Measurements from ENCODE around the gene RNASE13.
"Not testable (repeated sequence)": the region's sequence is repeated elsewhere in the genome, so short reads cannot be mapped to it uniquely, and the experiment has no call there.

Gene RNASE13

GRCh38 chr14:21019366-21019765, 15.2 kb downstream of the RNASE13 start:
- no peak for DNase-seq

DNA sequence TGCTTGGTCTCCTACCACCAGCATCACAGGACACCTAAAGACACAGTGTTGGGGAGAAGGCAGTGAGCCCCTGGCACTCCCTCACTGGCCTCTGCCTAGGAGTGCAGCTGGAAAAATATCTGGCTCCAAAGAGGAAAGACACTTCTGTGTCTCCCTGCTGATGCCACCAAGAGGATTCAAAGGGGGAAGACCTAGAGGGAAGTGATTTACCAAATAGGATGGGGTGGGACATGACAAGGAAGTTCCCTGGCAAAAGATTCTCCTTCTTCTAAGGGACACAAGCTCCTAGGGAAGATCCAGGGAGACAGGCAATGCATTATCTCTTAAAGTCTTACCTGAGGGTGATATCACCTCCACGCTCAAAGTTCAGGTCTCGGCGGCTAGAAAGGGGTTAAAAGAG, 15.8 kb downstream of the RNASE13 start:
- no peak for DNase-seq

DNA sequence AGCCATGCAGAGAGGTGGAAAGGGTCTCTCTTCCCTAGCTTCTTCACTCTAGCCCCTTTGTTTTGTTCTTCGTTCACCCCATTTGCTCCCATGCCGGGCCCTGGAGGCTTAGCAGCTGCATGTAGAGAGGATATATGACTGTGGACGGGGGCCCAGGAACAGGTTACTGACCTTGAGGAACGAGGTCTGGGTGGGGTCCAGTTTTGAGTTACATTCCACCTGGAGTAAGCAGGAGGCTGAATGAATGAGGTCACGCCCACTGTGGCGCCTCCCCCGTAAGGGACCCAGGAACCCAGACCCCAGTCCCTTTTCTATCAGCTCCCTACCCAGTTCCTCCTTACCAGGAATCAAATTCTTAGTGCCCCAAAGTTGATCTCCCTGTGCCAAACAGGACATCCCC, 16.3 kb downstream of the RNASE13 start:
- DNase-seq, result no peak

- DNase-seq, result no peak
These were observed 16.9 kb downstream of the RNASE13 start for GRCh38 chr14:21017528-21018245.

DNA sequence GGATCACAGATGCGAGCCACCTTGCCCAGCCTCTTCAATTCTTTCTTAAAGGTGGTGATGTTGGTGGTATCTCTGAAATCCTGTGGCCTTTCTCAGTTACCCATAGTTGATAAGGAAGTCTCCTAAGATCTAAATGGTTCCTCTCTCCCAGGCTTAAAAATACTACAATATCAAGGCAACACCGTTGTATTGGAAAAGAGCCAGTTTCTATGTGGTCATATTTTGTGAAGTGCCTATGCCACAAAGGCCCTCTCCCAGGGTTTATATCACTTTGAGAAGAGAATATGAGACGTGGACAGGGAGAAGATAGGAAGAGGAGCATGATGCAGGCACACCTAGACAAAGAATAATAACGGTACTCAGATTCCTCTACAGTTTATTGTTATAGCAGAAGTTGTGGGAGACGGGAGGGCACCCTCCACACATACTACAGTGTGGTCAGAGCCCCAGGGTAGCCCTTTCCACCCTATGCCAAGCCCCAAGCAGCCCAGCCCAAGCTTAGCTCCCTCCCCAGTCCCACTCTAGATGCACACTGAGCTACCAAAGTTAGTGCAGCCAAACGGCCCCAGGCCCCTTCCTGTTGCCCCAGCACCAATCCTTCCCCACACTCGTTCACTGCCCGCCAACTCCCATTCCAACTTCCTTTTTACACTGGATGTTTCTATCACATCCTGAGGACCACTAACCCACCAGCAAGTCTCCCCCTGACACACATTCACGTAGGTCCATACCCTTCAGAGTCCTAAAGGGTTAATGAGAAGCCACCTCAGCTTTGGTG, 18.0 kb downstream of the RNASE13 start:
- DNase-seq, result no peak

GRCh38 chr14:21015312-21015711, 19.3 kb downstream of the RNASE13 start:
- DNase-seq, result no peak

GRCh38 chr14:21014761-21015190, 19.8 kb downstream of the RNASE13 start:
- no peak for DNase-seq

DNA sequence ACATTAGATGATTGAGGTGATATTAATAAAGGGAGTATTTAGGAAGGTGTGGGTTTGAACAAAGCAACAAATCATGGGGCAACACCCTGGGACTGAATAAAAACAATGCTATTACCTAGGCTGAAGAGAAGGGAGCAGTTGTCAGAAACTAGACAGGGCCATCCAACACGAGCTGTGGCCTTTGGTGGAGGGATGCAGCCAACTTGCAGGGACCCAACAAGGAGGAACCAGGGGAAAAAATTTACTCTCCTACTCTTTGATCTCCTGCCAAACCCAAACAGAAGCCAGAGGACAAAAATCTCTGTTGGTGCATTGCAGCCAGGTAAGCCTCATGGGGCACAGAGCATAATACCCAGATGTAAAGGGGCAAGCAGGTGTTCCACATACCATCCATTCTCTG, 23.5 kb downstream of the RNASE13 start:
- no peak for DNase-seq

DNA sequence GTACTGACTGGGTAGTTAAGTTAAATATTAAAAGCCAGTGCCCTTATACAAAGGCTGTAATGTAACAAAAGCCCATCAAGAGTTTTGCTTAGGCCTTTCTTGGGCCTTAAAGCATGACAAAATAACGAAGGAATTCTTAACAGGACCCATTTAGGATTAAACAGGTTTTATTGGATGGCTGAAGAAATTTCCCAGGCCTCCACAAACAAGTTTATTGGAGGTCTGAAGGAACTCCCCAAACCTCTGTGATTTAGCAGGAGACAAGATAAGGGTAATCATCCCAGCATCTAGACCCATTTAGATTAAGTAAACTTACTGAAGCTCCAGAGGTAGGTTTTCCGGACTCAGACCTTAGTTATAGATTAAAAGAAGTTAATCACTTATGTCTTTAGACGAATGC, 24.9 kb downstream of the RNASE13 start:
- DNase-seq, result not testable (repeated sequence)

DNA sequence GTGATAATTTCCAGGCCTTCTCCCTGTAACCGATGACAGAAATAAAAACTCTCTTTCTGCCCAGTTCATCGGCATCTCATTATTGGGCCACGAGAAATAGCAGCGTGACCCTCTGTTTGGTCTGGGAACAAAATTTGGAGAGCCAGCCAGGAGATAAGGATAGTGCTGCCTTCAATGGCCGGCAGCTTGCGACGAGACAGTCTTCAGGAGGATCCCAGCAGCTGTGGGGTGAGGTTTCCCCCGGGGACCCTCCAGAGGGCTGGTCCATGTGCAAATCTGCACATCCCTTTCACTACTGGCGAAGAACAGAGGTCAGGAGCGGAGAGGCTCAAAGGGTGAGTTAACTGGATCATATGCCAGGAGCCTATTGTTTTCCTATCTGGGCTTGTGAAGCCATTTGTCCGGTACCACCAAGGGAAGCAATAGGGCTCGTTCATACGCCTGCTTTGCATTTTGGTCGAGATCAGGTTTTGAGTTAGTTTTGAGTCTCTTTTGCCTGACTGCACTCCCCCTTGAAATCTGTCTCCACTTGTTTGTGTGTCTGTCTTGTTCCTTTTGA, 30.7 kb downstream of the RNASE13 start:
- no peak for DNase-seq

- no peak for DNase-seq
These were observed 33.4 kb downstream of the RNASE13 start for GRCh38 chr14:21001218-21001617.

DNA sequence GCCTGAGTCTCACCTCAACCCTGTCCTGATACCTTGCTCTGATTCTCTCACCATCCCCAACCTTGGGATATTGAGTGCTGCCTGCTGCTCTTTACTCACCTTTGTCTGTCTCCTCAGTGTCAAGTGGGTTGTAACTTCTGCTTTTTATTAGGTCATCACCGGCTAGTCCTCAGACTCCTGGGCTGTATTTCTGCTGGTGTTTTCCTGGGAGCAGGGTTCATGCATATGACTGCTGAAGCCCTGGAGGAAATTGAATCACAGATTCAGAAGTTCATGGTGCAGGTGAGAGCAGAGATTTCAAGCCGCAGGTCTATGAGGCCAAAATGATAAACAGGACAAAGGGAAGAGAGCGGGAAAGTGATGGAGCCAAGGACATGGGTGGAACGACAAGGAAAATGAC, 35.0 kb downstream of the RNASE13 start:
- DNase-seq, result no peak

GRCh38 chr14:20998674-20999366, 35.8 kb downstream of the RNASE13 start, which contains the start of gene SLC39A2:
TSS of gene SLC39A2 (plus strand) at chr14:20999293. CDS start at chr14:20999447, 154 bp downstream.
- no peak for DNase-seq

DNA sequence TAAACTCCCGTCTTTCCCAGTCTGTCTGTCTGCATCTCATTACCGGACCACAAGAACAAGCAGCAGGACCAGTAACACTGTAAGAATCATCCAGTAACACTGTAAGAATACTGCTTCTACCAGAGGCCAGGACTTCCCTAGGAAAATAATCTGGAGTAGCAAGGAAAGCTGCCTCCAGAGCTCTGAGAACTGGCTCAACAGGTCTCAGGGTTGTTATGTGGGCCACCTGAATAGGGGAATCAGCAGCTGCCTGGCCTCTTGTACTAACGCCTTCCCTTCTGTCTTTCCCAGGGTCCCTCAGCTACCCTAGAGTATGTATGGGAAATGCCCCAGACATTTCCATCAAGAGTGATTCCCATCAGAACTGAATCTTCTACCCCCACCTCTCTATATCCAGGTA, 36.5 kb downstream of the RNASE13 start:
- DNase-seq, result no peak

- DNase-seq, result no peak
These were observed 37.0 kb downstream of the RNASE13 start for GRCh38 chr14:20997564-20997963.

DNA sequence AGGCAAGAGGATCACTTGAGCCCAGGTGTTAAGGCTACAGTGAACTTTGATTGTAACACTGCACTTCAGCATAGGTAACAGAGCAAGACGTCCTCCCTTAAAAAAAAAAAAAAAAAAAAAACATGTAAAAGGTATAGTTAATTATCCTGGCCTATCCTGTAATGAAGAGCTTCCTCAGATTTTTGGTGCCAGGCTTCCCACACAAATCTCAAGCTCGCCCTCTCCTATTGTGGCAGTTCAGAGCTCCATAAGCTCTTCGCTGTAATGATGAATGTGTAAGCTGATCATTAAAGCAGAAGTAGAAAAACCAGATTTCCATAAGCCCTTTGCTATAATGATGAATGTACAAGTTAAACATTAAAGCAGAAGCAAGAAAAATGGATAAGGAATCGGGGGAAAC, 37.5 kb downstream of the RNASE13 start:
- DNase-seq, result no peak

DNA sequence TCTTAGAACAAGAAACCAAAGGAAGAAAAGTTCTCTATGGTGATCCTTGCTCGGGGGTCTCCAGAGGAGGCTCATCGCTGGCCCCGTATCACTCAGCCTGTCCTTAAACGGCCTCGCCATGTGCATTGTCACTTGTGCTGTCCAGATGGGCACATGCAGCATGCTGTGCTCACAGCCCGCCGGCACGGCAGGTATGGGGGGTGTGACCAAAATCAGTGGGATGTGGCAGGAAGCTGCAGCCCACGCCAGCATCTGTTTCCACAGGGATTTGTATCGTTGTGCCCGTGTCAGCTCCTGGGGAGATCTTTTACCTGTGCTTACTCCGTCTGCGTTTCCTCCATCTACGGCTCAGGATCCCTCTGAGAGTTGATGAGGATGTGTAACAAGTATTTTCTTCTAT, 38.1 kb downstream of the RNASE13 start:
- DNase-seq, result no peak

GRCh38 chr14:20989787-20990600, 44.6 kb downstream of the RNASE13 start, which contains the start of gene METTL17:
TSS of gene METTL17 (plus strand) at chr14:20989980. CDS start at chr14:20990003, 23 bp downstream.
- peak; percentile 50 for DNase-seq

DNA sequence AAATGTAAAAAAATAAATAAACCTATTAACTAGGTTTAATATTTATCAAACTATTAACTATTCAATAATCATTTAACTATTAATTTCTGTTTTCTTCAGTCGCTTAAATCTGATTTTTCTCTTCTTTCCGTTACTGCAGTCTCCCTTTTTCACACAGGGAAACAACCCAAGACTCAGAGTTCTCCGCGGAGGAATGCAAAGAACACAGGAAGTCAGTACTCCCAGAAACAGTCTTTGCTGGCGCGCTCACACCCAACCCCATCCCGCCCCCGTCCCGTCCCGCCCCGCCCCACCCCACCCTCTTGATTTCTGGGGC, 45.2 kb downstream of the RNASE13 start:
- DNase-seq, result no peak

GRCh38 chr14:20988717-20989470, 45.7 kb downstream of the RNASE13 start:
- DNase-seq, result no peak

GRCh38 chr14:20986811-20987210, 47.8 kb downstream of the RNASE13 start:
- no peak for DNase-seq

GRCh38 chr14:20985650-20986049, 49.0 kb downstream of the RNASE13 start:
- not testable (repeated sequence) for DNase-seq
